Endometrial microvascular endothelial cells (primary cell): Measurements from ENCODE around the gene MCF2L. TPM values are rescaled to one million over a fixed set of nuclear protein-coding genes. Genes with fewer than 3 reads are reported as not detected.

ENCODE experiments used
- in situ Hi-C: cut with HindIII; loops from 2 replicates; pipeline ENCODE4 v1.10.0; 2017; ENCODE audit warnings: low sequenced_read_pairs, low pct_unique_long_range_greater_than_20kb; ENCODE audit errors: inconsistent ontology term
- total RNA-seq: library from RNA; depleted of rRNA; stranded (reverse); fragments of >200 nt; gene quantifications from one replicate; pipeline ENCODE4 v1.2.3, GENCODE V29; 2015; ENCODE audit errors: inconsistent ontology term

The MCF2L gene
- total RNA-seq, 1 donor from 2014 or later = 5.3 TPM

DNA sequence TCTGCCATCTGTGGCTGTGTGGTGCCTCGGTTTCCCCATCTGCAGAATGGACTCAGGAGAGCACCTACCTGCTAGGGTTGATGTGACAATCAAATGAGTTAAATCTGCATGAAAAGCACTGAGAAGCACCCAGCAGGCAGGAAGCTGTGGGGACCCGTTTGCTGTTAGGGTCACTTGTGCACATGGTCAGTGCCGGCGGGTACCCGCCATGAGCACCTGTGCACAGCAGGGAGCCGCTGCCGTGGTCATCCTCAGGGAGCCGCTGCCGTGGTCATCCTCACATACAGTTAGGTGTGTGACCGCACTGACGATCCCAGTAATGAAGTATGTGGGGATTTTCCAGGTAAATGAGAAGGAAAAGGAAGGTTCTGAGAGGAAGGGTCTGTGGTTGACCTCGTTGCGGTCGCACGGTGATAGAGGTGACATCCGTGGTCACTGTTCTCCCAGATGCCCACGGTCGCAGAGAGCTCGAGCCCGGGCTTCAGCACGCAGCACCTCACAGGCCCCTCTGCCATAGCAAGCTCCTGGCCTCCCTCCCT, 6.5 kb downstream of the MCF2L start:
- in situ Hi-C loops = no loop called here

DNA sequence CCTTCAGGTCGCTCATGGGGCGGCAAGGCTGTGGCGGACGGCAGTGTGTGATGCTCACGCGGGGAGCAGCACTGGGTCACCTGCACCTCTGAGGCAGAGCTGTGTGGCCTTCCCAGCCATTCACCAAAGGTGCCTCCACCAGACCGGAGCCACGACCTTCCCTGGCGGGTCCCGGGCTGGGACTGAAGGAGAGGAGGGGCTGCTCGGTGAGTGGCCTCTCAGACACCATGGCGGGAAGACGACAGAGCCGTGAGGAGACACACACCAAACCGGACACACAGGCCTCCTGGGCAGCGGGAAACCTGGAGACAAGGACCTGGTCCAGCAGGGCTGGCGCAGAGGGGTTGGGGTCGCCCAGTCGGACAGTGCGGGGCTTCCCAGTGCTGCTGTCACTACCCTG, 7.5 kb downstream of the MCF2L start:
- in situ Hi-C loops = no loop called here

DNA sequence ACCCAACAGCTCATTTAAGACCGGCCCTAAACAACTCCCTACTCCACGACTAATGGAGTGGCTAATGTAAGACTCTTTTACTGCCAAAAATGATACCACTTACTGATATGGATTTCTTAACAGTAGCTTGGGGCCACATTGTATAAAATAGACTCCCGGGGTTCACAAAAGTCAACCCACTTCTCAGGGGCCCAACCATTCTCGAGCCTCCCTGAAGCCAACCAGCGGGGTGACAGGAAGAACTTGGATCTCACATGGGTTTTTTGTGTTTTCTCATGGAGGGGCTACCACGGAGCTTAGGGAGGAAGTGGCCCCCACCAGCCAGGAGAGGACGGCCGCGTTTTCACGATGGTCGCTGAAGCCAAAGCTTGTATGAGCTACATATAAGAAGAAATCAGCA, 8.1 kb downstream of the MCF2L start:
- in situ Hi-C loops = no loop called here

GRCh38 chr13:112977525-112977924, 8.5 kb downstream of the MCF2L start:
- in situ Hi-C loops = no loop called here

DNA sequence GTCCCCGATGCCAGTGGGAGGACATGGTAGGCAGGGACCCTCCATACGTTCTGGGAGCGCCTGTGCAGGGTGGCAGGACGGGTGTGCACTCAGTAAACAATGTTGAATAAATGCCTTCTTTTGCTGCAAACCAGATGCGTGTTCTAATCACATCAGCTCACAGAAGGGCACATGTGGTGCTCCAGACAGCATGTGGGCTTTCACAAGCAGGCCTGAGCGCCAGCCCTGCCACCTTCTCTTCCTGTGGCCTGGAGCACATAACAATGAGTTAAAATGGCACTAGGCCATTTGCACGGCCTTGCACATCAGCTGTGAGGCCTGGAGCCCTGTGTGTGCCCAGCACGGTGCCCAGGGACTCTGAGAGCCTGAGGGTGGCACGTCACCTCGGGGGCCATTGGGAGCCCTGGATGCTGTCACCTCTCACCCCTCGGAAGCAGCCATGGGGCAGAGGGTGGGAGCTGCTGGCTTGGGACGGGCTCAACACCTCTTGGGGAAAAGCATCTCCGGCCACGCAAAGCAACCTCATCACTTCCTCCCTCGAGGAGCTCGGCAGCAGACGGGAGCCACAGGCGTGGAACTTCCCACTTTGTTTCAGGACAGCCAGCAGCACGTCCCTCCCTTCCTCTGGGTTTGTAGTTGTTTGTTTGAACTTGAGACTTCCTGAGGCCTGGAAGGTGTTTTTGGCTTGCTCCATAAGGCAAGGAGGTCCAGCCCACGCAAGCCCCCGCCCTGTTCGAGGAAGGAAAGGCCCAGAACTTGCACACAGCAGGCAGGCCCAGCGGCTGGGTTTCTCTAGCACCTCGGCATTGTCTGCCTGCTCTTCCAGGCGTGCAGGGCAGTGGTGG, 9.8 kb downstream of the MCF2L start:
- in situ Hi-C loops = no loop called here

DNA sequence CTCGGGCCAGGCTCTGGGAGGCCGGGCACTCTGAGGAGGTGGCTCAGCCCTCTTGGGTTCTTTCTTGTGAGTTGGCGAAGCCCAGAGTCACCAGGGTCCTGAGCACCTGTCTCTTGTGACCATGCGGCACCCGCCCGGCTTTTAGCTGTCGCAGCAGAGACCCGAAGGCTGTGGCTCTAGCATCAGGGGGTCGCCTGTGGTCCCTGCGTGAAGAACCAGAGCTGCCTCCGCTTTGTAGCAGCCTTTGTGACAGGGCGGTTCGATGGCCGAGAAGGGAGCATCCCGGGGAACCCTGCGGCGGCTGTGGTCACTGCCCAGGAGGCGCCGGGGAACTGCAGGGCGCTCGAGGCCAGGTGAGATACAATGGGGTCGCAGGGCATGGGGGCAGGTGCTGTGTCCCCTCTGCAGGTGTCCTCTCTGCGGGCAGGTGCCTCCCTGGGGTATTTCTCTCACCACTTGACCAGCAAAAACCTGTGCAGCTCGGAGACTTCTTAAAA, 10.4 kb downstream of the MCF2L start:
- in situ Hi-C loops = no loop called here

- in situ Hi-C loops = no loop called here
These were observed 11.4 kb downstream of the MCF2L start for GRCh38 chr13:112980434-112980833.

DNA sequence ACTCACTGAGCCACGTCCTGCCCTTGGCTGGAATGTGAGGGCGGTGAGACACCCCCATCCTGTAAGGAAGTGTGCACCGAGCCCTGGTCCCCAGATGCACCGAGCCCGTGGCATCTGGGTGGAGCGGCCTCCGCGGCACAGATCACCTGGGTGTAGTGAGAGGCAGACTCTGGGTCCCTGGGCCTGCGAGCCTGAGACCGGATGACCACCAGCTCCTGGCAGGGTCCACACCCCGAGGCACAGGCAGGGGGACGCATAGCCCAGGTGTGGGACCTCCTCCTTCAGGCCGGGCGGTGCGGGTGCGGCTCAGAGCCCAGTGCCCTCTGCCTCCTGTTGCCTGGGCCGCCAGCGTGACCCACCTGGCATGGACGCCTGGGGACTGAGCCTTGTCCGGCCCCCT, 12.4 kb downstream of the MCF2L start:
- in situ Hi-C loops = no loop called here

GRCh38 chr13:112982281-112983041, 13.4 kb downstream of the MCF2L start:
- in situ Hi-C loops = no loop called here

DNA sequence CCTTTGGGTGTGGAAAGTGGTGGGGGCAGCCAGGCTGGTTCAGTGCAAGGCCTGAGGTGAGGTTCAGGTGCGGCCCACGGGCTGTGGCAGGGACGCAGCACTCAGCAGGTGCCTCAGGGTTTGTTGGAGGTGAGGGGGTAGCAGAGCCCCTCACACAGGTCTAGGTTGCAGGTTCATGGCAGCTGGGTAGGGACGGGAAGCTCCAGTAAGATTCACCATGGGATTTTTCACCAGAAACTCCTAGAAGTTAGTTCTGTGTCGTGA, 14.0 kb downstream of the MCF2L start:
- in situ Hi-C loops = no loop called here

GRCh38 chr13:112983428-112984196, 14.6 kb downstream of the MCF2L start:
- in situ Hi-C loops = no loop called here

DNA sequence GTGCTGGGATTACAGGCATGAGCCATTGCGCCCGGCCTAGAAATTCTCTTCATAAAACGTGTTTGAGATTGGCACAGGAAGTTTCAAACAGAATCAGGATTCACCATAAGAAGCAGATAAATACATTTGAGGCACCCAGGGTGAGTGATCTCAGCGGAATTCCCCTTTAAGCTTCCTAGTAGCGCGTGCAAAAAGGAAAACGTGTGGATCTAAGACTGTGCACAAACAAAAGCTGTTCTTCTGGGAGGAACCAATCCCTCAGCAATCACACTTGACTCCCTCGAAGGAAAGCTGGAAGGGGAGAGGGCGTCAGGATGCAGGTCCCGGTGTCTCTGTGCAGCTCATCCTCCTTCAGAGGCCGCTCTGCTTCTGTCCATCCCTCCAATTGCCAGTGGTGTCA, 15.5 kb downstream of the MCF2L start:
- in situ Hi-C loops = no loop called here

- in situ Hi-C loops = no loop called here
These were observed 16.2 kb downstream of the MCF2L start for GRCh38 chr13:112984954-112985802.

GRCh38 chr13:112985803-112986408, 16.9 kb downstream of the MCF2L start:
- in situ Hi-C loops = no loop called here

DNA sequence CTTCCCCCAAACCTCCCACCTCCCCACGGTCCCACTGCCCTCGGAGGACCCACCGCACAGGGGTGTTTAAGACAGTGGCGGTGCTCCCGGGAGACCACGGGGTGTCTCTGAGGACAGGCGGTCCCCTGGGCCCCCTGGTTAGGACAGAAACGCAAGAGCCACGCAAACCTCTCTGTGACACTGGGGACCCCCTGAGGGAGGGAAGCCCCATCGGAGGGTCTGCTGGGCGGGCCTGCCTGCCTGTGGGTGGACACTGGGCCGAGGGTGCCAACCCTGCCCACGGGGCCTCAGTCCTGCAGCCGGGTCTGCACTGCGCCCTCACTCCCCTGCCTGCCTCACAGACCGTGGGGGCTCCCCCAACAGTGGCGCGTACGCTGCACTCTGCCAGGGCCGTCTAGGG, 17.5 kb downstream of the MCF2L start:
- in situ Hi-C loops = no loop called here

GRCh38 chr13:112986946-112987681, 18.1 kb downstream of the MCF2L start:
- in situ Hi-C loops = no loop called here

DNA sequence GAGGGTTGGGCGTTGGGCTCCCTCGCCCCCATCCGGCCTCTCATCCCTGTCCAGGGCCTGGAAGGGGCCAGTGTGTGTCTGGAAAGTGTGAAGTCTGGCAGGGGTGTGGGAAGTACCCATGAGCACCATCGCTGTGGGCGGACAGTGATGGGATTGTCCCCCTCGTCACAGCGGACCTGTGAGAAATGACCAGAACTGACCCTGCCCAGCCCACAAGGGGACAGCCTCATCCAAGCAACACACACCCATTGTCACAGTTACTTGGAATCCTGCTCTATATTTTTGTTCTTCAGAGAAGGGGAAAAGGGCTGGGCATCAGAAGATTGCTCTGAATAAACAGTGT, 18.6 kb downstream of the MCF2L start:
- in situ Hi-C loops = no loop called here

DNA sequence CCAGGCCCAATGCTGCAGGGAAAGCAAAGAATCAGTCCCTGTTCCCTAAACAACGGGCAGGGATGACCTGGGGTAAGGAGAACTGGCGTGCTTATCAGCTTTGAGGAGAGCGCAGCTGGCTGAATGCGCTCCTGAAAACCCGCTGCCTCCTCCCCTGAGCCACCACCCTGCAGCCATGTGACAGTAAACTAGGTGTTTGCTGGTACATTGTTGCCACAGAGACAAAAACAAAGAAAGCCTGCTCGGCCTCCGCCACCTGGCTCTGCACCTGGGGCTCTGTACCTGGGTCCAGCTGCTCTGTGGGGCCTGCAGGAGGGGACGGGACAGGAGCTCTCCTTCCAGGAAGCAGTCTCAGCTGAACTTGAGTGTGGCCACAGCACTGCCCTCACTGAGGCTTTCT, 21.8 kb downstream of the MCF2L start:
- in situ Hi-C loops = no loop called here
